WTC11 (cell line): Measurements from ENCODE around the gene ARMC9. TPM values are rescaled to one million over a fixed set of nuclear protein-coding genes. Genes with fewer than 3 reads are reported as not detected.

Source experiments
- ATAC-seq: fragments of 200-7000 bp; cut with Tn5 transposase; 2 replicates; pipeline ENCODE4 v1.10.0; 2021; ENCODE audit warnings: mild to moderate bottlenecking, moderate library complexity
- CTCF ChIA-PET: fragments of 300-600 bp; sonication (Branson Sonifier 250); formaldehyde crosslinking; loops from one replicate; lab custom pipeline; 2021; ENCODE audit warnings: antibody characterized with exemption; lab: Charles Lee
- POLR2A ChIA-PET: fragments of 350-600 bp; sonication (Branson Sonifier 250); formaldehyde crosslinking; loops from one replicate; lab custom pipeline; 2021; ENCODE audit warnings: antibody characterized with exemption; lab: Charles Lee
- DNase-seq: peaks from one replicate; pipeline ENCODE4 v3.0.0; 2021; ENCODE audit warnings: low spot score
- H3K27ac Mint-ChIP-seq: 2 replicates; pipeline ENCODE4 v1.8.0; 2021; ENCODE audit warnings: mixed read lengths
- H3K27me3 Mint-ChIP-seq: 2 replicates; pipeline ENCODE4 v1.8.0; 2021; ENCODE audit warnings: low read depth, mild to moderate bottlenecking, moderate library complexity, mixed read lengths
- H3K36me3 Mint-ChIP-seq: 2 replicates; pipeline ENCODE4 v1.8.0; 2021; ENCODE audit warnings: mixed read lengths
- H3K4me1 Mint-ChIP-seq: 2 replicates; pipeline ENCODE4 v1.8.0; 2022; ENCODE audit warnings: mixed read lengths
- H3K4me3 Mint-ChIP-seq: 2 replicates; pipeline ENCODE4 v1.8.0; 2021; ENCODE audit warnings: mild to moderate bottlenecking, moderate library complexity, mixed read lengths
- H3K9me3 Mint-ChIP-seq: 2 replicates; pipeline ENCODE4 v1.8.0; 2021; ENCODE audit warnings: mixed read lengths
- CREM ChIP-seq: sonication (generic); formaldehyde crosslinking; IDR thresholded peaks from 2 replicates; pipeline ENCODE4 v1.8.1; 2022; ENCODE audit warnings: mild to moderate bottlenecking, missing genetic modification reagents, moderate library complexity
- E2F5 ChIP-seq: sonication (generic); formaldehyde crosslinking; IDR thresholded peaks from 2 replicates; pipeline ENCODE4 v1.8.1; 2022; ENCODE audit warnings: mild to moderate bottlenecking, moderate library complexity, missing genetic modification reagents
- ESRRA ChIP-seq: sonication (generic); formaldehyde crosslinking; IDR thresholded peaks from 2 replicates; pipeline ENCODE4 v1.8.1; 2022; ENCODE audit warnings: mild to moderate bottlenecking, missing genetic modification reagents, borderline replicate concordance
- FOXJ3 ChIP-seq: sonication (generic); formaldehyde crosslinking; IDR thresholded peaks from 2 replicates; pipeline ENCODE4 v1.9.0; 2021; ENCODE audit warnings: missing genetic modification reagents, mild to moderate bottlenecking, borderline replicate concordance
- GABPB1 ChIP-seq: sonication (generic); formaldehyde crosslinking; IDR thresholded peaks from 2 replicates; pipeline ENCODE4 v1.8.1; 2023; ENCODE audit warnings: mild to moderate bottlenecking, missing genetic modification reagents
- HMGA2 ChIP-seq: fragments of 250-450 bp; sonication (Bioruptor Pico); IDR thresholded peaks from 2 replicates; pipeline ENCODE4 v1.4.0; 2021; ENCODE audit warnings: mild to moderate bottlenecking, moderate library complexity
- JAZF1 ChIP-seq: fragments of 250-450 bp; sonication (Bioruptor Pico); IDR thresholded peaks from 2 replicates; pipeline ENCODE4 v1.9.0; 2021; ENCODE audit warnings: moderate library complexity, mild to moderate bottlenecking, inconsistent platforms
- MYBL2 ChIP-seq: sonication (generic); formaldehyde crosslinking; IDR thresholded peaks from 2 replicates; pipeline ENCODE4 v1.8.1; 2023; ENCODE audit warnings: mild to moderate bottlenecking, moderate library complexity, missing genetic modification reagents
- NR3C1 ChIP-seq: sonication (generic); formaldehyde crosslinking; conservative IDR thresholded peaks from 2 replicates; pipeline ENCODE4 v1.8.1; 2023; ENCODE audit warnings: low read depth, mild to moderate bottlenecking, missing genetic modification reagents
- PREB ChIP-seq: sonication (generic); formaldehyde crosslinking; IDR thresholded peaks from 2 replicates; pipeline ENCODE4 v1.8.1; 2022; ENCODE audit warnings: mild to moderate bottlenecking, missing genetic modification reagents, moderate library complexity, borderline replicate concordance
- PRRX2 ChIP-seq: fragments of 250-450 bp; sonication (Bioruptor Pico); IDR thresholded peaks from 2 replicates; pipeline ENCODE4 v1.8.0; 2021; ENCODE audit warnings: mild to moderate bottlenecking
- TEAD1 ChIP-seq: sonication (generic); formaldehyde crosslinking; IDR thresholded peaks from 2 replicates; pipeline ENCODE4 v1.8.0; 2022; ENCODE audit warnings: mild to moderate bottlenecking, missing genetic modification reagents
- TP53 ChIP-seq: sonication (generic); formaldehyde crosslinking; IDR thresholded peaks from 2 replicates; pipeline ENCODE4 v1.8.1; 2023; ENCODE audit warnings: mild to moderate bottlenecking, missing genetic modification reagents
- ZNF396 ChIP-seq: fragments of 250-450 bp; sonication (Bioruptor Pico); IDR thresholded peaks from 2 replicates; pipeline ENCODE4 v1.8.0; 2021; ENCODE audit warnings: mild to moderate bottlenecking, moderate library complexity, borderline replicate concordance
- ZNF416 ChIP-seq: fragments of 250-450 bp; sonication (Bioruptor Pico); IDR thresholded peaks from 2 replicates; pipeline ENCODE4 v1.9.0; 2021; ENCODE audit warnings: mild to moderate bottlenecking, inconsistent platforms
- ZNF425 ChIP-seq: fragments of 250-450 bp; sonication (Bioruptor Pico); conservative IDR thresholded peaks from 2 replicates; pipeline ENCODE4 v1.9.0; 2021; ENCODE audit warnings: mild to moderate bottlenecking
- ZSCAN18 ChIP-seq: fragments of 250-450 bp; sonication (Bioruptor Pico); IDR thresholded peaks from 2 replicates; pipeline ENCODE4 v2.1.2; 2022; ENCODE audit warnings: mild to moderate bottlenecking, moderate library complexity
- total RNA-seq: library from RNA; stranded (reverse); gene quantifications from 3 replicates; pipeline ENCODE4 v1.2.3, GENCODE V29; 2021
- TF ChIP-seq, protein P1 (sequence below): sonication (generic); formaldehyde crosslinking; IDR thresholded peaks from 2 replicates; pipeline ENCODE4 v1.8.0; 2022; ENCODE audit warnings: mild to moderate bottlenecking, missing genetic modification reagents
- TF ChIP-seq, protein P2 (sequence below): sonication (generic); formaldehyde crosslinking; IDR thresholded peaks from 2 replicates; pipeline ENCODE4 v1.8.0; 2022; ENCODE audit warnings: mild to moderate bottlenecking, missing genetic modification reagents

Gene ARMC9
- total RNA-seq, 1 experiment from 2014 or later: 34.9 TPM

DNA sequence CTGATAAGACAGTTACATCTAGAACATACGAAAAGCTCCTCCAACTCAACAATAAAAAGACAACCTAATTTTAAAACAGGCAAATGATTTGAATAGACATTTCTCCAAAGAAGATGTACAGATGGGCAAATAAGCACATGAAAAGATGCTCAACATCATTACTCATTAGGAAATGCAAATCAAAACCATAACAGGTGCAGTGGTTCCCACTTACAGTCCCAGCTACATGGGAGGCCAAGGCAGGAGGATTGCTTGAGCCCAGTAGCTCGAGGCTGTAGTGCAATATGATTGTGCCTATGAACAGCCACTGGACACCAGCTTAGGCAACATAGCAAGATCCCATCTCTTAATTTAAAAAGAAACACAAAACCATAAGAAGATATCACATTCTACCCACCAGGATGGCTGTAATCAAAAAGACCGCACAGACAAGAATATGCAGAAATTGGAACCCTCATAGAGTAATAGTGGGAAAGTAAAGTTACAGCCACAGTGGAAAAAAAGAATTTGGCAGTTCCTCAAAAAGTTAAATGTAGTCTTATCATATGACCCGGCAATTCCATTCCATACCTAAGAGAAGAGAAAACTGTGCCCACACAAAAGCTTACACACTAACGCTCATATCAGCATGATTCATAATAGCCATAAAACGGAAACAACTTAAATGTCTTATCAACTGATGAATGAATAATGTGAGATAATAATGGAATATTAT is 30.5 kb upstream of the ARMC9 start:
- H3K27ac Mint-ChIP-seq: no peak overlapping the region
- ChIA-PET POLR2A (no interaction called here), CTCF (interaction anchor here (0.7 kb wide), 1 partner anchor 25 kb away, joined by 3 read pairs; no protein-coding TSS in a partner anchor)
- no peak overlapping the region for H3K4me3 Mint-ChIP-seq
- H3K4me1 Mint-ChIP-seq: peaks cover 8% of the 10 kb centered on the region
- TF ChIP-seq CREM (CRISPR knock-in tag) (no peak), PRRX2 (CRISPR knock-in tag) (no peak), HMGA2 (no peak), ZNF425 (no peak), NR3C1 (CRISPR knock-in tag) (no peak), ZSCAN18 (no peak), FOXJ3 (CRISPR knock-in tag) (no peak), JAZF1 (CRISPR knock-in tag) (no peak), MYBL2 (no peak), ESRRA (CRISPR knock-in tag) (no peak), PREB (CRISPR knock-in tag) (no peak), TEAD1 (CRISPR knock-in tag) (no peak), TP53 (CRISPR knock-in tag) (no peak), E2F5 (CRISPR knock-in tag) (no peak), GABPB1 (CRISPR knock-in tag) (no peak), ZNF396 (no peak), ZNF416 (no peak)
- TF ChIP-seq, protein P1, sequence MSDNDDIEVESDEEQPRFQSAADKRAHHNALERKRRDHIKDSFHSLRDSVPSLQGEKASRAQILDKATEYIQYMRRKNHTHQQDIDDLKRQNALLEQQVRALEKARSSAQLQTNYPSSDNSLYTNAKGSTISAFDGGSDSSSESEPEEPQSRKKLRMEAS (CRISPR knock-in tag): no peak
- TF ChIP-seq, protein P2, sequence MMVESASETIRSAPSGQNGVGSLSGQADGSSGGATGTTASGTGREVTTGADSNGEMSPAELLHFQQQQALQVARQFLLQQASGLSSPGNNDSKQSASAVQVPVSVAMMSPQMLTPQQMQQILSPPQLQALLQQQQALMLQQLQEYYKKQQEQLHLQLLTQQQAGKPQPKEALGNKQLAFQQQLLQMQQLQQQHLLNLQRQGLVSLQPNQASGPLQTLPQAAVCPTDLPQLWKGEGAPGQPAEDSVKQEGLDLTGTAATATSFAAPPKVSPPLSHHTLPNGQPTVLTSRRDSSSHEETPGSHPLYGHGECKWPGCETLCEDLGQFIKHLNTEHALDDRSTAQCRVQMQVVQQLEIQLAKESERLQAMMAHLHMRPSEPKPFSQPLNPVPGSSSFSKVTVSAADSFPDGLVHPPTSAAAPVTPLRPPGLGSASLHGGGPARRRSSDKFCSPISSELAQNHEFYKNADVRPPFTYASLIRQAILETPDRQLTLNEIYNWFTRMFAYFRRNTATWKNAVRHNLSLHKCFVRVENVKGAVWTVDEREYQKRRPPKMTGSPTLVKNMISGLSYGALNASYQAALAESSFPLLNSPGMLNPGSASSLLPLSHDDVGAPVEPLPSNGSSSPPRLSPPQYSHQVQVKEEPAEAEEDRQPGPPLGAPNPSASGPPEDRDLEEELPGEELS (CRISPR knock-in tag): no peak
- no peak for ATAC-seq
- peaks cover 73% of the 10 kb centered on the region for H3K36me3 Mint-ChIP-seq
- no peaks in the 10 kb centered on the region for H3K9me3 Mint-ChIP-seq
- no peaks in the 10 kb centered on the region for H3K27me3 Mint-ChIP-seq
- DNase-seq: no peak
